PC-3 (cell line): ENCODE results near the gene KAT2B.

ENCODE experiments used
- EZH2 ChIP-seq: fragments of 300-600 bp; sonication (generic); IDR thresholded peaks from one replicate; pipeline ENCODE4 v1.6.1; 2017; ENCODE audit warnings: antibody characterized with exemption, mild to moderate bottlenecking, low read length; ENCODE audit not compliant: unreplicated experiment
- EZH2phosphoT487 ChIP-seq: fragments of 300-600 bp; sonication (generic); IDR thresholded peaks from 2 replicates; pipeline ENCODE4 v1.6.1; 2018; ENCODE audit warnings: mild to moderate bottlenecking, antibody characterized with exemption, low read length, borderline replicate concordance
- TF ChIP-seq, protein P1 (sequence below): fragments of 300-600 bp; sonication (generic); conservative IDR thresholded peaks from 2 replicates; pipeline ENCODE4 v1.5.1; 2017; ENCODE audit warnings: antibody characterized with exemption, low read depth, mild to moderate bottlenecking, low read length

DNA sequence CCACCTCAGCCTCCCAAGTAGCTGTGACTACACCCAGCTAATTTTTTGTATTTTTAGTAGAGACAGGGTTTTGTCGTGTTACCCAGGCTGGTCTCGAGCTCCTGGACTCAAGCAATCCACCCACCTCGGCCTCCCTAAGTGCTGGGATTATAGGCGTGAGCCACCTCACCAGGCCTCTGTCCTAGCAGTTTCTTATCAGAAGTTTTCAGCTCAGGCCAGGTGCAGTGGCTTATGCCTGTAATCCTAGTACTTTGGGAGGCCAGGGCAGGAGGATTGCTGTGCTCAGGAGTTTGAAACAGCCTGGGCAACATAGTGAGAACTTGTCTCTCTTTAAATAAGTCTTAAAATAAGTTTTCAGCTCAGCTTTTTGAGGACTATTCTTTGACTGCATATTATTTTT lies 97.4 kb downstream of the KAT2B start:
- TF ChIP-seq, protein P1, sequence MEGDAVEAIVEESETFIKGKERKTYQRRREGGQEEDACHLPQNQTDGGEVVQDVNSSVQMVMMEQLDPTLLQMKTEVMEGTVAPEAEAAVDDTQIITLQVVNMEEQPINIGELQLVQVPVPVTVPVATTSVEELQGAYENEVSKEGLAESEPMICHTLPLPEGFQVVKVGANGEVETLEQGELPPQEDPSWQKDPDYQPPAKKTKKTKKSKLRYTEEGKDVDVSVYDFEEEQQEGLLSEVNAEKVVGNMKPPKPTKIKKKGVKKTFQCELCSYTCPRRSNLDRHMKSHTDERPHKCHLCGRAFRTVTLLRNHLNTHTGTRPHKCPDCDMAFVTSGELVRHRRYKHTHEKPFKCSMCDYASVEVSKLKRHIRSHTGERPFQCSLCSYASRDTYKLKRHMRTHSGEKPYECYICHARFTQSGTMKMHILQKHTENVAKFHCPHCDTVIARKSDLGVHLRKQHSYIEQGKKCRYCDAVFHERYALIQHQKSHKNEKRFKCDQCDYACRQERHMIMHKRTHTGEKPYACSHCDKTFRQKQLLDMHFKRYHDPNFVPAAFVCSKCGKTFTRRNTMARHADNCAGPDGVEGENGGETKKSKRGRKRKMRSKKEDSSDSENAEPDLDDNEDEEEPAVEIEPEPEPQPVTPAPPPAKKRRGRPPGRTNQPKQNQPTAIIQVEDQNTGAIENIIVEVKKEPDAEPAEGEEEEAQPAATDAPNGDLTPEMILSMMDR: no peak
- TF ChIP-seq EZH2: no peak
- no peak for TF ChIP-seq EZH2phosphoT487
